Measurements from ENCODE around the gene TWNK.

TWNK gene

DNA sequence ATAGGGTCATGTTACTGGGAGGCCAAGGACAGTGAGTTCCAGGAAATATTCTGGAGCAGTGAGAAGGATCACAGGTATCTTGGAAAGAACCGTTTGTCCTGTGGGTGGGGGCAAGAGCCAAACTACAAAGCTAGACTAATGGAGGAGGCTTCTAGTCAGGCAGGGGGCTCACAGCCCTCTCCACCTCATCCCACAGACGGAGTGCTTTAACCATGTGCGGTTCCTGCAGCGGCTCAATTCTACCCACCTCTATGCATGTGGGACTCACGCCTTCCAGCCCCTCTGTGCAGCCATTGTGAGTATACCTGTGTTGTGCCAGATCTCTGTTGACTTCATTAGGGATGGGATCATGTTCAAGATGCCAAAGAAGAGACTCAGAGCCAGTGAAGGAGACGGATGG, 9.9 kb upstream of the TWNK start:
- Histone ChIP-seq H3K27me3 (ENCODE audit: control insufficient read depth in 1 of 2, insufficient read depth in 2 of 2, low read length in 2 of 2) (no peaks in the 10 kb centered on the region), H3K36me3 (ENCODE audit: insufficient read depth, low read length) (peaks cover 33% of the 10 kb centered on the region), H3K9me3 (ENCODE audit: low read length) (no peaks in the 10 kb centered on the region), H3K27ac (ENCODE audit: low read depth, low read length) (no peak overlapping the region), H3K4me3 (ENCODE audit: low read depth in 1 of 2, low read length in 2 of 2) (no peak overlapping the region), H3K9ac (ENCODE audit: low read length) (no peak overlapping the region), H3K4me1 (ENCODE audit: insufficient read depth, low read length) (no peaks in the 10 kb centered on the region)

- H3K27ac ChIP-seq (ENCODE audit: low read depth, low read length) = no peak overlapping the region
- no peak overlapping the region for H3K4me3 ChIP-seq (ENCODE audit: low read depth in 1 of 2, low read length in 2 of 2)
- H3K27me3 ChIP-seq (ENCODE audit: control insufficient read depth in 1 of 2, insufficient read depth in 2 of 2, low read length in 2 of 2) = no peaks in the 10 kb centered on the region
- peaks cover 33% of the 10 kb centered on the region for H3K36me3 ChIP-seq (ENCODE audit: insufficient read depth, low read length)
- H3K4me1 ChIP-seq (ENCODE audit: insufficient read depth, low read length) = no peaks in the 10 kb centered on the region
- no peak overlapping the region for H3K9ac ChIP-seq (ENCODE audit: low read length)
- no peaks in the 10 kb centered on the region for H3K9me3 ChIP-seq (ENCODE audit: low read length)
Measured at GRCh38 chr10:100978121-100978900, 9.0 kb upstream of the TWNK start.

DNA sequence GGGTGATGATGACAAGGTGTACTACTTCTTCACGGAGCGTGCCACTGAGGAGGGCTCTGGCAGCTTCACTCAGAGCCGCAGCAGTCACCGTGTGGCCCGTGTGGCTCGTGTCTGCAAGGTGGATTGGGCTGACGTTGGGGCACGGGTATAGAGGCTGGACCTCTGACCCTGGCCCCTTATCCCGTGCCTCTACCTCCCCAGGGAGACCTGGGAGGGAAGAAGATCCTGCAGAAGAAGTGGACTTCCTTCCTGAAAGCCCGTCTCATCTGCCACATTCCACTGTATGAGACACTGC, 8.5 kb upstream of the TWNK start:
- H3K4me1 ChIP-seq (ENCODE audit: insufficient read depth, low read length) = no peaks in the 10 kb centered on the region
- H3K27me3 ChIP-seq (ENCODE audit: control insufficient read depth in 1 of 2, insufficient read depth in 2 of 2, low read length in 2 of 2) = no peaks in the 10 kb centered on the region
- no peak overlapping the region for H3K27ac ChIP-seq (ENCODE audit: low read depth, low read length)
- peaks cover 33% of the 10 kb centered on the region for H3K36me3 ChIP-seq (ENCODE audit: insufficient read depth, low read length)
- no peak overlapping the region for H3K4me3 ChIP-seq (ENCODE audit: low read depth in 1 of 2, low read length in 2 of 2)
- no peak overlapping the region for H3K9ac ChIP-seq (ENCODE audit: low read length)
- no peaks in the 10 kb centered on the region for H3K9me3 ChIP-seq (ENCODE audit: low read length)

DNA sequence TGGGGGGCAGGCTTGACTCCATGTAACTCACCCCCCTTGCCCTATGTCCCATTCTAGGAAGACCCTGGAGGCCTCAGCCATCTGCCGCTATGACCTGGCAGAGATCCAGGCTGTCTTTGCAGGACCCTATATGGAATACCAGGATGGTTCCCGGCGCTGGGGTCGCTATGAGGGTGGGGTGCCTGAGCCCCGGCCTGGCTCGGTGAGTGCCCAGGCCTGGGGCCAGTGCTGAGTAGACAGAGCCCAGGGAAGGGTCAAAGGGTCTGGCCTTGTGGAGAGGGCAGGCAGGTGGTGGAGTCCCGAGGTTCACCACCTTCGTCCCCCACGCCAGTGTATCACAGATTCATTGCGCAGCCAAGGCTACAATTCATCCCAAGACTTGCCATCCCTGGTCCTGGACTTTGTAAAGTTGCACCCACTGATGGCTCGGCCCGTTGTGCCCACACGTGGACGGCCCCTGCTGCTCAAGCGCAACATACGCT, 7.5 kb upstream of the TWNK start:
- H3K36me3 ChIP-seq (ENCODE audit: insufficient read depth, low read length) = peaks cover 33% of the 10 kb centered on the region

DNA sequence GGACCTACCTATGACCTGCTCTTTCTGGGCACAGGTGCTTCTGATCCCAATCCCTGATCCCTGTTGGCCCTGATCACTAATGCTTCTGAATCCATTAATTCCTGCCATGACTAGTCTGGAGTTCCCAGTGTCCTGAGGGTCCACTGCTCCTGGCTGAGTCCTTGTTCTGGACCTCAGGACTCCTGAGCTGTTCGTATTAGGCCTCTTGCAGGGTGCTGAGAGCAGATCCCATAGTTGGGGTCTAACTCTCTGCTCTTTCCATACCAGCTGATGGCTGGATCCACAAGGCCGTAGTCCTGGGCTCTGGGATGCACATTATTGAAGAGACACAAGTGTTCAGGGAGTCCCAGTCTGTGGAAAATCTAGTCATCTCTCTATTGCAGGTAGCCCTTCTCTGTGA, 7.0 kb upstream of the TWNK start:
- Histone ChIP-seq H3K27me3 (ENCODE audit: control insufficient read depth in 1 of 2, insufficient read depth in 2 of 2, low read length in 2 of 2) (no peaks in the 10 kb centered on the region), H3K36me3 (ENCODE audit: insufficient read depth, low read length) (peaks cover 33% of the 10 kb centered on the region), H3K9ac (ENCODE audit: low read length) (no peak overlapping the region), H3K4me3 (ENCODE audit: low read depth in 1 of 2, low read length in 2 of 2) (no peak overlapping the region), H3K27ac (ENCODE audit: low read depth, low read length) (no peak overlapping the region), H3K4me1 (ENCODE audit: insufficient read depth, low read length) (peaks cover under 1% of the 10 kb centered on the region), H3K9me3 (ENCODE audit: low read length) (no peaks in the 10 kb centered on the region)

More for the DNA sequence above, 7.5 kb upstream of the TWNK start:
- no peak overlapping the region for H3K9ac ChIP-seq (ENCODE audit: low read length)
- no peaks in the 10 kb centered on the region for H3K4me1 ChIP-seq (ENCODE audit: insufficient read depth, low read length)
- H3K27me3 ChIP-seq (ENCODE audit: control insufficient read depth in 1 of 2, insufficient read depth in 2 of 2, low read length in 2 of 2) = no peaks in the 10 kb centered on the region
- no peaks in the 10 kb centered on the region for H3K9me3 ChIP-seq (ENCODE audit: low read length)
- H3K4me3 ChIP-seq (ENCODE audit: low read depth in 1 of 2, low read length in 2 of 2) = no peak overlapping the region
- H3K27ac ChIP-seq (ENCODE audit: low read depth, low read length) = no peak overlapping the region

GRCh38 chr10:100980711-100981110, 6.6 kb upstream of the TWNK start:
- Histone ChIP-seq H3K4me1 (ENCODE audit: insufficient read depth, low read length) (peaks cover 4% of the 10 kb centered on the region), H3K27ac (ENCODE audit: low read depth, low read length) (no peak overlapping the region), H3K9me3 (ENCODE audit: low read length) (no peaks in the 10 kb centered on the region), H3K36me3 (ENCODE audit: insufficient read depth, low read length) (peaks cover 33% of the 10 kb centered on the region), H3K9ac (ENCODE audit: low read length) (no peak overlapping the region), H3K4me3 (ENCODE audit: low read depth in 1 of 2, low read length in 2 of 2) (no peak overlapping the region), H3K27me3 (ENCODE audit: control insufficient read depth in 1 of 2, insufficient read depth in 2 of 2, low read length in 2 of 2) (no peaks in the 10 kb centered on the region)

- peaks cover 37% of the 10 kb centered on the region for H3K36me3 ChIP-seq (ENCODE audit: insufficient read depth, low read length)
- H3K9me3 ChIP-seq (ENCODE audit: low read length) = no peaks in the 10 kb centered on the region
Measured at GRCh38 chr10:100981178-100981772, 6.1 kb upstream of the TWNK start.

GRCh38 chr10:100982916-100983830, 4.2 kb upstream of the TWNK start:
- Histone ChIP-seq H3K9ac (ENCODE audit: low read length) (no peak overlapping the region), H3K9me3 (ENCODE audit: low read length) (no peaks in the 10 kb centered on the region), H3K4me3 (ENCODE audit: low read depth in 1 of 2, low read length in 2 of 2) (no peak overlapping the region), H3K36me3 (ENCODE audit: insufficient read depth, low read length) (peaks cover 30% of the 10 kb centered on the region), H3K4me1 (ENCODE audit: insufficient read depth, low read length) (peaks cover 22% of the 10 kb centered on the region), H3K27me3 (ENCODE audit: control insufficient read depth in 1 of 2, insufficient read depth in 2 of 2, low read length in 2 of 2) (no peaks in the 10 kb centered on the region), H3K27ac (ENCODE audit: low read depth, low read length) (no peak overlapping the region)

More at GRCh38 chr10:100981178-100981772, 6.1 kb upstream of the TWNK start:
- Histone ChIP-seq H3K4me3 (ENCODE audit: low read depth in 1 of 2, low read length in 2 of 2) (no peak overlapping the region), H3K9ac (ENCODE audit: low read length) (no peak overlapping the region), H3K27me3 (ENCODE audit: control insufficient read depth in 1 of 2, insufficient read depth in 2 of 2, low read length in 2 of 2) (no peaks in the 10 kb centered on the region), H3K4me1 (ENCODE audit: insufficient read depth, low read length) (peaks cover 10% of the 10 kb centered on the region), H3K27ac (ENCODE audit: low read depth, low read length) (no peak overlapping the region)

DNA sequence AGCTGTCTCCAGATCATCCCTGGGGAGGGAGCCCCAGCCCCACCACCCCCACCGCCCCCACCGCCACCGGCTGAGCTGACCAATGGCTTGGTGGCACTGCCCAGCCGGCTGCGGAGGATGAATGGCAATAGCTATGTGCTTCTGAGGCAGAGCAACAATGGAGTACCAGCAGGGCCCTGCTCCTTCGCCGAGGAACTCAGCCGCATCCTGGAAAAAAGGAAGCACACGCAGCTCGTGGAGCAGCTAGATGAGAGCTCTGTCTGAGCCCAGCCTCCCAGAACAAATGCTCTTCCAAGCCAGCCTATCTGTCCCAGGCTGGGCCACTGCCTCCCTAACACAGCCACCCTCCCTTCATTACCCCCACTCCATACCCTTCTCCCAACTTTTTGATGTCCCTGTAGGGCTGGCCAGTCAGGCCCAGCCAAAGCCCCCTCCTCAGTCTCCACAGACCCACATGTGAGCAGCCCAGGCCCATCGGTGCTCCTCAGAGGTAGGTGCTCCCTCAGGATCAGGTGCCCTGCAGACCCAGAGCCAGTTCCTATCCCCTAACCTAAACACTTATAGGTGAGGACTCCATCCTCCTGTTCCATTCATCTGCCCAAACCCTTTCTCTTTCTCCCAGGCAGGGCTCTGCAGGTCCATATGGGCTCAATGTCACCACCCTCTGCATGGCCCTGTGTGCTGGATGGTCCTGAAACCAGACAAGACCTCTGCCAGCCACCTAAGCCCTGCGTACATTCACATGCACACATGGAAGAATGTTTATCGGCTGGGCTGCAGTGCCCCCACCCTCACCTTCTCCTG, 3.3 kb upstream of the TWNK start:
- H3K9ac ChIP-seq (ENCODE audit: low read length) = no peak overlapping the region
- H3K27ac ChIP-seq (ENCODE audit: low read depth, low read length) = no peak overlapping the region
- H3K4me3 ChIP-seq (ENCODE audit: low read depth in 1 of 2, low read length in 2 of 2) = no peak overlapping the region
- H3K4me1 ChIP-seq (ENCODE audit: insufficient read depth, low read length) = peaks cover 28% of the 10 kb centered on the region
- H3K36me3 ChIP-seq (ENCODE audit: insufficient read depth, low read length) = peaks cover 23% of the 10 kb centered on the region
- no peaks in the 10 kb centered on the region for H3K27me3 ChIP-seq (ENCODE audit: control insufficient read depth in 1 of 2, insufficient read depth in 2 of 2, low read length in 2 of 2)
- H3K9me3 ChIP-seq (ENCODE audit: low read length) = no peaks in the 10 kb centered on the region

DNA sequence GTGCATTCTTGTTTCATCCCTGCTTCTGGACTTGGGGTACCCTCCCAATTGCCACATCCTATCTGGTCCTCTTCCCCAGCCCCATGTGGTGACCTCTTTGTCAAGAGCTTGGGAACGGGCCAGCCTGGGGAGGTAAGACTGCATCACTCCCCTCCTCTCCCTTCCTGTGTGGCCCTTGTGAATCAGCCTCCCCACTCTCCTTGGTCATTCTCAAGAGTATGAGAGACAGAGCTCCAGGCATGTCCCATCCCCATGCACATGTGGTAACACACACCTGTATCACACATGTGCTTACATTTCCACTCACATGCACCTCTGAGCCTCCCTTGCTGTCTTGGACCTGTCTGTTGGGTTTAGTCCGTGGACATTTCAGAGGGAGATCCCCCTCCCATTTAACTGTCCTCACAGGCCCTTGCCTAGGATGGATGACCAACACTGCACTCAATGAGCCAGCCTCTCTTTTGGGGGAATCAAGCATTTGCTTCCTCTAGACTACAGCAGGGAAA, 2.6 kb upstream of the TWNK start:
- H3K9me3 ChIP-seq (ENCODE audit: low read length) = no peaks in the 10 kb centered on the region
- H3K9ac ChIP-seq (ENCODE audit: low read length) = no peak overlapping the region
- H3K27me3 ChIP-seq (ENCODE audit: control insufficient read depth in 1 of 2, insufficient read depth in 2 of 2, low read length in 2 of 2) = no peaks in the 10 kb centered on the region
- H3K27ac ChIP-seq (ENCODE audit: low read depth, low read length) = no peak overlapping the region
- H3K4me1 ChIP-seq (ENCODE audit: insufficient read depth, low read length) = peaks cover 34% of the 10 kb centered on the region
- H3K36me3 ChIP-seq (ENCODE audit: insufficient read depth, low read length) = peaks cover 27% of the 10 kb centered on the region
- H3K4me3 ChIP-seq (ENCODE audit: low read depth in 1 of 2, low read length in 2 of 2) = no peak overlapping the region
